IMR-90 (cell line): ENCODE measurements around the gene UBE2O. TPM values are rescaled to one million over a fixed set of nuclear protein-coding genes. Genes with fewer than 3 reads are reported as not detected.

Experiments used
- ATAC-seq: fragments of 200-7000 bp; cut with Tn5 transposase; 2 replicates; pipeline ENCODE4 v1.9.1; 2020; ENCODE audit warnings: low read depth, mild to moderate bottlenecking, moderate library complexity
- BruUV-seq: library from RNA; stranded (reverse); fragments of 400-500 nt; replicated peaks from 2 replicates; lab custom pipeline; 2021; lab: Mats Ljungman, UMichigan
- CTCF ChIA-PET: fragments of 300-600 bp; formaldehyde crosslinking; extraction: SDS; loops from one replicate; lab custom pipeline; 2021; ENCODE audit warnings: antibody characterized with exemption; lab: Yijun Ruan, JAX
- POLR2A ChIA-PET: fragments of 300-600 bp; sonication (Branson Sonifier 250); formaldehyde crosslinking; loops from one replicate; lab custom pipeline; 2022; ENCODE audit warnings: antibody characterized with exemption; ENCODE audit not compliant: unreplicated experiment; lab: Charles Lee
- DNase-seq: peaks from one replicate; pipeline ENCODE4 v3.0.0; 2013
- H2AFZ ChIP-seq: replicated peaks from 2 replicates; pipeline ENCODE3; 2013; ENCODE audit warnings: low read length, mild to moderate bottlenecking; ENCODE audit not compliant: poor library complexity
- H2AK5ac ChIP-seq: 2 replicates; pipeline ENCODE4 v1.6.1; 2013; ENCODE audit warnings: low read depth, low read length, inconsistent platforms
- H2AK9ac ChIP-seq: replicated peaks from 2 replicates; pipeline ENCODE3; 2013; ENCODE audit warnings: mild to moderate bottlenecking, low read depth, low read length, moderate library complexity; ENCODE audit not compliant: poor library complexity
- H2BK120ac ChIP-seq: 2 replicates; pipeline ENCODE4 v1.6.1; 2013; ENCODE audit warnings: low read depth, low read length, inconsistent platforms
- H2BK15ac ChIP-seq: 3 replicates; pipeline ENCODE4 v1.6.1; 2013; ENCODE audit warnings: low read depth, low read length, inconsistent platforms
- H2BK20ac ChIP-seq: 2 replicates; pipeline ENCODE4 v1.6.1; 2013; ENCODE audit warnings: low read depth, mild to moderate bottlenecking, inconsistent platforms, low read length, moderate library complexity
- H2BK5ac ChIP-seq: 2 replicates; pipeline ENCODE4 v1.6.1; 2013; ENCODE audit warnings: mild to moderate bottlenecking, low read depth, low read length, inconsistent platforms; ENCODE audit not compliant: poor library complexity, severe bottlenecking
- H3K14ac ChIP-seq: replicated peaks from 2 replicates; pipeline ENCODE4 v1.6.1; 2013; ENCODE audit warnings: low read depth, low read length, inconsistent platforms
- H3K18ac ChIP-seq: 2 replicates; pipeline ENCODE4 v1.6.1; 2013; ENCODE audit warnings: low read depth, low read length, control low read depth
- H3K23ac ChIP-seq: 2 replicates; pipeline ENCODE4 v1.6.1; 2013; ENCODE audit warnings: low read depth, low read length, inconsistent platforms
- H3K27ac ChIP-seq: 2 replicates; pipeline ENCODE4 v1.5.1; 2013; ENCODE audit warnings: mild to moderate bottlenecking, control low read depth, low read length; ENCODE audit not compliant: insufficient read depth
- H3K27me3 ChIP-seq: 2 replicates; pipeline ENCODE4 v1.6.1; 2013; ENCODE audit warnings: low read length; ENCODE audit not compliant: control insufficient read depth, insufficient read depth
- H3K36me3 ChIP-seq: 2 replicates; pipeline ENCODE4 v1.6.1; 2013; ENCODE audit warnings: low read length, mixed read lengths; ENCODE audit not compliant: control insufficient read depth, insufficient read depth
- H3K4ac ChIP-seq: 2 replicates; pipeline ENCODE4 v1.6.1; 2013; ENCODE audit warnings: low read depth, low read length, inconsistent platforms
- H3K4me1 ChIP-seq: 2 replicates; pipeline ENCODE4 v1.6.1; 2013; ENCODE audit warnings: low read length, mixed read lengths; ENCODE audit not compliant: control insufficient read depth, insufficient read depth
- H3K4me2 ChIP-seq: 2 replicates; pipeline ENCODE4 v1.6.1; 2013; ENCODE audit warnings: low read depth, mild to moderate bottlenecking, control low read depth, low read length, moderate library complexity
- H3K4me3 ChIP-seq: 2 replicates; pipeline ENCODE4 v1.5.1; 2013; ENCODE audit warnings: low read depth, mild to moderate bottlenecking, control low read depth, low read length, moderate library complexity; ENCODE audit not compliant: insufficient read depth
- H3K56ac ChIP-seq: 2 replicates; pipeline ENCODE4 v1.6.1; 2013; ENCODE audit warnings: low read length, inconsistent platforms; ENCODE audit not compliant: insufficient read depth; ENCODE audit errors: extremely low read depth
- H3K79me1 ChIP-seq, 2 experiments: 2 replicates each; pipeline ENCODE4 v1.6.1; 2013; ENCODE audit warnings: low read length in 2 of 2, inconsistent platforms in 1 of 2, low read depth in 1 of 2
- H3K9ac ChIP-seq: 2 replicates; pipeline ENCODE4 v1.6.1; 2013; ENCODE audit warnings: low read depth, low read length, control low read depth
- H3K9me1 ChIP-seq: 2 replicates; pipeline ENCODE4 v1.6.1; 2013; ENCODE audit warnings: low read length, inconsistent platforms; ENCODE audit not compliant: insufficient read depth
- H3K9me3 ChIP-seq: 2 replicates; pipeline ENCODE4 v1.6.1; 2013; ENCODE audit warnings: low read length; ENCODE audit not compliant: control insufficient read depth, insufficient read depth
- H4K20me1 ChIP-seq: 2 replicates; pipeline ENCODE4 v1.6.1; 2013; ENCODE audit warnings: low read length, inconsistent platforms; ENCODE audit not compliant: insufficient read depth
- H4K5ac ChIP-seq: 2 replicates; pipeline ENCODE4 v1.6.1; 2013; ENCODE audit warnings: mild to moderate bottlenecking, low read depth, low read length, control low read depth
- H4K8ac ChIP-seq, 2 experiments: 2 replicates each; pipeline ENCODE4 v1.6.1; 2013; ENCODE audit warnings: low read depth in 2 of 2, low read length in 2 of 2, control low read depth in 1 of 2, inconsistent platforms in 1 of 2
- H4K91ac ChIP-seq: 2 replicates; pipeline ENCODE4 v1.6.1; 2013; ENCODE audit warnings: low read depth, low read length, inconsistent platforms; ENCODE audit not compliant: insufficient read depth
- POLR2A ChIP-seq: IDR thresholded peaks from 2 replicates; pipeline ENCODE4 v1.6.1; 2012; ENCODE audit warnings: mild to moderate bottlenecking, low read depth, low read length
- RAD21 ChIP-seq: IDR thresholded peaks from 2 replicates; pipeline ENCODE4 v1.6.1; 2012; ENCODE audit warnings: low read length, improper control_type of control experiment
- WGBS, 2 experiments: methylation state at CpG; one replicate each; pipeline versions ENCODE4 v1.1.5 to v1.1.7; 2013; ENCODE audit warnings: missing lambda C conversion rate in 2 of 2; ENCODE audit not compliant: insufficient read length in 1 of 2; ENCODE audit errors: extremely low coverage in 2 of 2; 5-methylcytosine and 5-hydroxymethylcytosine counted together
- dilution Hi-C: fragments of 300-500 bp; cut with HindIII; formaldehyde crosslinking; loops from one replicate; pipeline ENCODE4 v1.14.3; 2018; ENCODE audit warnings: low sequenced_read_pairs; ENCODE audit not compliant: unreplicated experiment
- in situ Hi-C: fragments of 300-500 bp; cut with MboI; formaldehyde crosslinking; loops from 3 replicates; pipeline ENCODE4 v1.14.3; 2019; ENCODE audit warnings: low sequenced_read_pairs, inconsistent platforms, mixed read lengths
- intact Hi-C: fragments of 100-400 bp; cut with micrococcal nuclease; formaldehyde crosslinking; loops from 2 replicates; pipeline ENCODE4 v1.10.0; 2022
- polyA plus RNA-seq, 3 experiments: library from polyadenylated mRNA; depleted of rRNA; stranded (reverse); fragments of >200 nt; gene quantifications; 2 replicates each; pipeline ENCODE4 v1.2.3, GENCODE V29; 2012; ENCODE audit warnings: low replicate concordance in 1 of 3
- total RNA-seq: library from RNA; depleted of rRNA; stranded (reverse); fragments of >200 nt; gene quantifications from 2 replicates; pipeline ENCODE4 v1.2.3, GENCODE V29; 2012

UBE2O gene
- total and polyA plus RNA-seq, 2 of the 4 experiments (the other 2 are of a cell fraction): 17.6 TPM

DNA sequence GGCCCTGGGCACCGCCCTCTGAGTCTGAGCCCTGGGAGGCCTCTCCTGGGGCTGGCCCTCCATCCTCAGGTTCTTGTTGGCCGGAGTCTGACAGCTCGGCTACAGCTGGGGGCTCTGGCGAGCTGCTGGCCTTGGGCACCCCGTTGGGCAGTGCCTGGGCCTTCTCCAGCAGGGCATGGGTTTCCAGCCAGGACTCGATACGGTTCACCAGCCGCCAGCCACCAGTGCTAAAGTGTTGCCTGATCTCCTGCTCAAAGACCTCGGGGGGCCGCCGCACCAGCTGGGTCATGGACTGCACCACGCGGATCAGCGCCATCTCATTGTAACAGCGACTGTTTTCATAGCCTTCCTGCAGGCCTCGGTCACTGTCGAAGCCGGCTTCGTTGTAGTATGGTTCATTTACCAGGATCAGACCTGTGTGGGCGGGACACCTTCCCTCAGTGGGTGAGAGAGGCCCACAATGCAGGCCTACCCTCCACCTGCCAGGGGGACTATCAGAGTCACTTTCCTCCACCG lies 61.7 kb downstream of the UBE2O start:
- DNase-seq (no peak), ATAC-seq (no peak)
- Histone ChIP-seq H3K14ac (no peak overlapping the region), H3K36me3 (peaks cover 44% of the 10 kb centered on the region), H3K18ac (no peak overlapping the region), H3K56ac (no peak overlapping the region), H3K4me2 (no peak overlapping the region), H2AK9ac (no peak overlapping the region), H2BK120ac (no peak overlapping the region), H2BK15ac (no peak overlapping the region), H2BK20ac (no peak overlapping the region), H3K79me1 (peaks cover 6 to 28% of the 10 kb centered on the region in 2 experiments; a peak in 3 of 4 replicates), H2AK5ac (no peak overlapping the region), H3K9ac (no peak overlapping the region), H4K8ac (no peak overlapping the region), H2AFZ (no peak overlapping the region), H3K27ac (no peak overlapping the region), H3K27me3 (no peaks in the 10 kb centered on the region), H4K91ac (no peak overlapping the region), H3K23ac (no peak overlapping the region), H4K5ac (no peak overlapping the region), H3K9me3 (no peaks in the 10 kb centered on the region), H4K20me1 (peaks cover 33% of the 10 kb centered on the region), H3K4me3 (no peak overlapping the region), H2BK5ac (no peak overlapping the region), H3K9me1 (0 out of 2 replicates have a peak, but pooled peaks cover 4% of the 10 kb centered on the region), H3K4ac (no peak overlapping the region), H3K4me1 (peaks cover 2% of the 10 kb centered on the region)
- TF ChIP-seq POLR2A (0 out of 2 replicates have a peak, but pooled peaks have one; percentile 31), RAD21 (no peak)
- intact Hi-C loops (no loop called here), dilution Hi-C loops (no loop called here), in situ Hi-C loops (no loop called here)
- WGBS, 2 experiments: 99% methylated on average over 17 of the region's 21 CpGs; no CpG with 5 or more reads in 1 of the 2 experiments
- no TSS peak for BruUV-seq
- ChIA-PET POLR2A (no interaction called here), CTCF (no interaction called here)
